BLaER1 treated with 17β-estradiol and CSF1 and Interleukin-3, amounts not matched to agents 10 nM and 100 nM (cell line): Measurements from ENCODE around the gene FRYL.

ENCODE experiments used
- H3K27ac ChIP-seq, 11 experiments: shearing (Covaris generic); formaldehyde crosslinking; 2 replicates each; pipeline ENCODE4 v1.8.1; 2022
- H3K27me3 ChIP-seq, 11 experiments: shearing (Covaris generic); formaldehyde crosslinking; 2 replicates each; pipeline ENCODE4 v1.8.1; 2022
- H3K36me3 ChIP-seq, 11 experiments: shearing (Covaris generic); formaldehyde crosslinking; 2 replicates each; pipeline ENCODE4 v1.8.1; 2022
- H3K4me1 ChIP-seq, 10 experiments: shearing (Covaris generic); formaldehyde crosslinking; 2 replicates each; pipeline ENCODE4 v1.8.1; 2022
- H3K4me2 ChIP-seq, 11 experiments: shearing (Covaris generic); formaldehyde crosslinking; 2 replicates each; pipeline ENCODE4 v1.8.1; 2022
- H3K4me3 ChIP-seq, 10 experiments: shearing (Covaris generic); formaldehyde crosslinking; 2 replicates each; pipeline ENCODE4 v1.8.1; 2022
- H3K9ac ChIP-seq, 11 experiments: shearing (Covaris generic); formaldehyde crosslinking; 2 replicates each; pipeline ENCODE4 v1.8.1; 2022
- H3K9me3 ChIP-seq, 11 experiments: shearing (Covaris generic); formaldehyde crosslinking; replicated peaks in 1 of 11; 2 replicates each; pipeline ENCODE4 v1.8.1; 2022
- H4K20me1 ChIP-seq, 11 experiments: shearing (Covaris generic); formaldehyde crosslinking; 2 replicates each; pipeline ENCODE4 v1.8.1; 2022
- Cebpa-rat ChIP-seq, 11 experiments: shearing (Covaris generic); IDR thresholded peaks; 2 replicates each; pipeline ENCODE4 v1.8.1; 2022

FRYL gene

DNA sequence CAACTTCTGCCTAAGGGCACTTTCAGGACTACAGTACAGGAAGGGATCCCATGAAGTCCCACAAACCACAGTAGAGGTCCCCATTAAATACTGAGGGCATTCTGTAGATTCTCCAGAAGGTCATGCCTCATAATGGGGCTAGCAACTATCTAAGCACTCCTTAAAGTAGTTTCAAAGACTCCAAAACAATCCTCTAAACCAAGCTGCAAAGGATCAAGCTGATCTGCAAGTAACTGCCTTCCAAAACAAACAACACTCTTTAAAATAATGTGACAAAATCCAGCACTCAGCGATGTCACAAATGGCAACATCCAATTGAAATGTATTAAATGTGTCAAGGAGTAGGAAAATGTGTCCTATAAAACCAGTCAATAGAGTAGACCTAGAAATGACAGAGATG lies 118.7 kb downstream of the FRYL start:
- no peak for TF ChIP-seq Cebpa-rat (IDR thresholded peaks at IDR 0.05)
- Histone ChIP-seq H3K4me3 (no peak overlapping the region), H3K36me3 (peaks cover 9 to 44% (median 28%) of the 10 kb centered on the region in 11 experiments; a peak in 21 of 22 replicates), H3K27me3 (no peaks in the 10 kb centered on the region), H3K27ac (no peak overlapping the region), H3K9me3 (peaks cover 12 to 27% (median 21%) of the 10 kb centered on the region in 11 experiments; a peak in 18 of 22 replicates), H4K20me1 (peaks cover 0 to 69% (median 12%) of the 10 kb centered on the region in 11 experiments; a peak in 11 of 22 replicates), H3K4me2 (no peak overlapping the region), H3K9ac (no peak overlapping the region), H3K4me1 (peaks cover 0 to 7% (median 0%) of the 10 kb centered on the region in 10 experiments; a peak in 1 of 20 replicates)

DNA sequence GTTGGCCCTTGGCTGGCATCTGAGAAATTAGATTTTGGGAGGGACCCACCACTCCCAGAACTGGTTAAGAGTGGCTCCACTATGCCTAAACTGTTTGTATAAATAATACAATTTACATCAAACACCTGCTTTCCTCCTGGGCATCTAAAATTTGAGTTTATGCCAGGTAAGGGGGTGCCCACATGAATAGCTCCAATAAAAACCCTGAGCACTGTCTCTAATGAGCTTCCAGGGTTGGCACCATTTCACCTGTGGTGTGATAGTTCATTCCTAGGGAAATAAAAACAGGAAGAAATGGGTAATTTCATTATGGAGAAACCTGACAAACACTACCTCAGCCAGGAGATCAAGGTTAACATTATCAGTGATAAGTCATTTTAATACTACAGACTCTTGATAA lies 119.7 kb downstream of the FRYL start:
- Histone ChIP-seq H3K27me3 (no peaks in the 10 kb centered on the region), H3K36me3 (peaks cover 9 to 44% (median 28%) of the 10 kb centered on the region in 11 experiments; a peak in 21 of 22 replicates), H3K9ac (no peak overlapping the region), H3K4me1 (peaks cover 0 to 7% (median 0%) of the 10 kb centered on the region in 10 experiments; a peak in 1 of 20 replicates), H3K9me3 (peaks cover 12 to 27% (median 21%) of the 10 kb centered on the region in 11 experiments; a peak in 18 of 22 replicates), H3K27ac (no peak overlapping the region), H3K4me2 (no peak overlapping the region), H4K20me1 (peaks cover 0 to 58% (median 7%) of the 10 kb centered on the region in 11 experiments; a peak in 10 of 22 replicates), H3K4me3 (no peak overlapping the region)
- no peak for TF ChIP-seq Cebpa-rat (IDR thresholded peaks at IDR 0.05)

DNA sequence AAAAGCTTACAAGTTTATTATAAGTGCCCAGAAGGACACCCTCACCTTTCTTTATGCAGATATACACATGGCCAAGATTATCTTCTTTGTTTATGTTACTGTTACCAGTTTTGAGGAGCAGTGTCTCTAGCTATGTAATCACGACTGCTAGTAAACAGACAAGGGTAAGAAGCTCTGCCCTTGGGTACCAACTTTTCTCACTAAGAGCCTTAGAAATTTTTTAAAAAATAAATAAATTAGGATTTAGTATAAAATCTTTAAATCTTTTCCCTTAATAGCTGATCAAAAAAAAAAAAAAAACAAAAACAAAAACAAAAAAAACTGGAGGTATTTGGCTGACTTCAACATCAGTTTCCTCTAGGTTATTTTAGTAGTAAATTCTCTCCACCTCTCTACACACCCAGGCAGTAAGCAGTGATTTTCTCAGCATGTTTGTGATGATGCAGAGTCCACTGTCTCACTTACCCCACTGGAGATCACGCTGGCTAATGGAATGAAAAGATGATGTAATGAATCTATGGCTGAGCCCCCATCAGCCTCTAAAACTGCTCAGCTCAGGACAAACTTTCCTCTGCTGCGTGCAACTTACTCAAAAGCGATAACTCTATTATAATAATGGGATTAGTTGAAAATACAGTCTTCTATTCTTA lies 125.9 kb downstream of the FRYL start:
- H3K27ac ChIP-seq, result no peak overlapping the region
- H3K9me3 ChIP-seq, result 0 out of 22 replicates have a peak, but pooled peaks cover 0 to 5% (median 0%) of the 10 kb centered on the region in 11 experiments
- no peak for TF ChIP-seq Cebpa-rat (IDR thresholded peaks at IDR 0.05)
- H3K4me2 ChIP-seq, result no peak overlapping the region
- H3K4me1 ChIP-seq, result no peaks in the 10 kb centered on the region
- H4K20me1 ChIP-seq, result peaks cover 0 to 71% (median 21%) of the 10 kb centered on the region in 11 experiments; a peak in 15 of 22 replicates
- H3K4me3 ChIP-seq, result no peak overlapping the region
- H3K9ac ChIP-seq, result no peak overlapping the region
- no peaks in the 10 kb centered on the region for H3K27me3 ChIP-seq
- H3K36me3 ChIP-seq, result peaks cover 16 to 37% (median 28%) of the 10 kb centered on the region in 11 experiments; a peak in 19 of 22 replicates

DNA sequence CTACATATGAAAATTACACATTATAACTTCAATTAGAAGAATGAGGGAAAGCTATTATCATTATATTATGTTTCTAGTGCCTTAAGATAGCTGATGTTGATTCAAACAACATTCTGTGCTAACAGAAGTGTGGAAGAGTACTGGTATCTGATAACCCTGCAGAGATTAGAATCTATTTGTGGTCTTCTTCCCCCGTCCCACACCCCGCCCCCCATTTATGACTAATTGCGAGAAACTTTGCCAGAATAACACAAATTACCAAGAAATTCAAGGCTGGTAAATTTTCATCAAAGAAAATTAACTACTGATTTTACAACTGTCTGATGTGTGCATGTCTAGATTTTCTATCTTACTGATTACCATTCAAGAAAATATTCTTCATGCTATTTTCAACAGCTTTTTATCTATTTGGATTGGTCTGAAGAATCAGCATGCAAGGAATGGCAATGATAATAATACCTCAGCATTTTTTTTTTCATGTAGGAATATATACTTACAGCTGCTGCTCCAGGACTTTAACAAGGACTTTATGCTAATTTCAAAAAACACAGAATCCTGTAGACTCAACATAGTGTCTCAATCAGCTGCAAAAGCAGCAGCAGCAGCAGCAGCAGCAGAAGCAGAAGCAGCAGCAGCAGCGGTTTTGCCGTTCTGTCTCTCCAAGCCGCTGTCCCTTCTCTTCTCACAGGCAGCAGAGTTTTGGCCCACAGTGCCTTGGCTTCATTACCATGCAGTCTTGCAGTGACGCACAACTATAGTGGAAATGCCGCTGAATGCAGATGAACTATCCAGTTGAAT lies 126.7 kb downstream of the FRYL start:
- Histone ChIP-seq H3K4me2 (no peak overlapping the region), H3K9ac (no peak overlapping the region), H3K4me3 (no peak overlapping the region), H3K9me3 (0 out of 22 replicates have a peak, but pooled peaks cover 0 to 3% (median 0%) of the 10 kb centered on the region in 11 experiments), H4K20me1 (peaks cover 0 to 76% (median 21%) of the 10 kb centered on the region in 11 experiments; a peak in 15 of 22 replicates), H3K27ac (no peak overlapping the region), H3K27me3 (no peaks in the 10 kb centered on the region), H3K36me3 (peaks cover 14 to 34% (median 28%) of the 10 kb centered on the region in 11 experiments; a peak in 19 of 22 replicates), H3K4me1 (no peaks in the 10 kb centered on the region)
- no peak for TF ChIP-seq Cebpa-rat (IDR thresholded peaks at IDR 0.05)

DNA sequence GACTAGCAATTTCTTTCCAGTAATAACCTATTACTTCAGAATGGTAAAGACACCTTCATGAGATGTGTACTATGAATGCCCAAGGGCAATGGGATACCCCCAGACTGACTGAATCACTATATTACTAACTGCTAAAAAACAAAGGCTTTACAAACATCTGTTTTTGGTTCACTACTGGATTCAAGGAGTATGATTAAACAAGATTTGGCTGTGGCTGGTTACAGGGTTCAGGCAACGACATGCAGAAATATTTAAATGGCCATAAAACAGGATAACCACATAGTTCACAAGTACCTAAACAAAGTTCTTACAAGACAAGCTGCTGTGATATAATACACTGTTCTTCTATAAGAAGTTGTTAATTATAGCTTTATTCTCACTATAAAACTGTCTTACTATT lies 128.2 kb downstream of the FRYL start:
- Histone ChIP-seq H4K20me1 (peaks cover 0 to 78% (median 25%) of the 10 kb centered on the region in 11 experiments; a peak in 15 of 22 replicates), H3K4me3 (no peak overlapping the region), H3K9ac (no peak overlapping the region), H3K36me3 (peaks cover 15 to 42% (median 24%) of the 10 kb centered on the region in 11 experiments; a peak in 20 of 22 replicates), H3K9me3 (no peaks in the 10 kb centered on the region), H3K27ac (no peak overlapping the region), H3K4me1 (no peaks in the 10 kb centered on the region), H3K27me3 (no peaks in the 10 kb centered on the region), H3K4me2 (no peak overlapping the region)
- no peak for TF ChIP-seq Cebpa-rat (IDR thresholded peaks at IDR 0.05)

DNA sequence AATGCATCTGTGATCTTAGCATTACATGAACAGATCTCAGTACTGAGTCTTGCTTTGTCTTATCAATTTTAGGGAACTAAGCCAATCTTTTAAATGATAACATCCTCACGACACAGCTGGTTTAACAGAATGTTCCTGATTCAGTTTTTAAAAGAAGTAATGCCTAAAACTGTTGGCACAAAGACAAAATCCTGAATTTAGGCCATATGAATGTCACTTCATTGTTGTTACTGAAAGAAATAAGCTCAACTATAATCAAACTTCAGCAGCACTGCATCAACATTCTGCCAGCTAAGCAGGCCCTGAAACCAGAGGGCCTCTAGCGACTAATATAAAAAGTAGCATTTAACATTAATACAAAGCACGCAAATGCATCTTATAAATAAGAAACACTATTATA lies 130.6 kb downstream of the FRYL start:
- H3K9me3 ChIP-seq, result no peaks in the 10 kb centered on the region
- peaks cover 12 to 47% (median 28%) of the 10 kb centered on the region in 11 experiments; a peak in 20 of 22 replicates for H3K36me3 ChIP-seq
- H3K27ac ChIP-seq, result no peak overlapping the region
- no peaks in the 10 kb centered on the region for H3K27me3 ChIP-seq
- TF ChIP-seq Cebpa-rat (IDR thresholded peaks at IDR 0.05), result no peak
- H4K20me1 ChIP-seq, result peaks cover 0 to 84% (median 30%) of the 10 kb centered on the region in 11 experiments; a peak in 13 of 22 replicates
- H3K4me2 ChIP-seq, result no peak overlapping the region
- H3K4me1 ChIP-seq, result no peaks in the 10 kb centered on the region
- H3K9ac ChIP-seq, result no peak overlapping the region
- no peak overlapping the region for H3K4me3 ChIP-seq

DNA sequence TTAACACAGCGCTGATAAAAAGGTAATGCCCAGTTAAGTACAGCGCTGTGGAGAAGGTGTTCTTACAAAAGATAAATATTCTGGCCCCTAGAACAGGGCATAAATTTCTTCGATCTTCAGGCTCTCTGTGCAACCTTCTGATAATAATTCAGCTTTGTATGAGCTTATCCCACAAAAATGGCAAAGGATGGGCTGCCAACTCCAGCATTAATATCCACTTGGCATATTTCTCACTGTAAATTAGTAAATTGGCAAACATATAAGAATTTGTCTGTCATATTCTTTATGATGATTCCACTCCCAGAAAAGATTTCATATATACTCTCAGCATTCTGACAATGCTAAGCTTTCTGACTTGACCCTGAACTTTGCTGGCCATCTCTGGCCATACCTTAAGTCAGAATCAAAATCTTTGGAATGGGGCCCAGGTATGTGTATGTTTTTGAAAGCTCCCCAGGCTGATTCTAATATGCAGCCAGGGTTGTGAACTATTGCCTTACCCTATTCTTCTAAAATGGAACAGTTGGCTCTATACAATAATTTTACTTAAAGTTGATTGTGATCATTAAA lies 134.8 kb downstream of the FRYL start:
- peaks cover 0 to 28% (median 5%) of the 10 kb centered on the region in 11 experiments; a peak in 12 of 22 replicates for H3K36me3 ChIP-seq
- TF ChIP-seq Cebpa-rat (IDR thresholded peaks at IDR 0.05), result no peak
- H3K4me2 ChIP-seq, result no peak overlapping the region
- peaks cover 4 to 74% (median 26%) of the 10 kb centered on the region in 11 experiments; a peak in 13 of 22 replicates for H4K20me1 ChIP-seq
- no peaks in the 10 kb centered on the region; a peak in 1 of 20 replicates for H3K4me1 ChIP-seq
- H3K27ac ChIP-seq, result no peak overlapping the region
- no peaks in the 10 kb centered on the region for H3K9me3 ChIP-seq
- no peaks in the 10 kb centered on the region for H3K27me3 ChIP-seq
- H3K4me3 ChIP-seq, result no peak overlapping the region
- H3K9ac ChIP-seq, result no peak overlapping the region

DNA sequence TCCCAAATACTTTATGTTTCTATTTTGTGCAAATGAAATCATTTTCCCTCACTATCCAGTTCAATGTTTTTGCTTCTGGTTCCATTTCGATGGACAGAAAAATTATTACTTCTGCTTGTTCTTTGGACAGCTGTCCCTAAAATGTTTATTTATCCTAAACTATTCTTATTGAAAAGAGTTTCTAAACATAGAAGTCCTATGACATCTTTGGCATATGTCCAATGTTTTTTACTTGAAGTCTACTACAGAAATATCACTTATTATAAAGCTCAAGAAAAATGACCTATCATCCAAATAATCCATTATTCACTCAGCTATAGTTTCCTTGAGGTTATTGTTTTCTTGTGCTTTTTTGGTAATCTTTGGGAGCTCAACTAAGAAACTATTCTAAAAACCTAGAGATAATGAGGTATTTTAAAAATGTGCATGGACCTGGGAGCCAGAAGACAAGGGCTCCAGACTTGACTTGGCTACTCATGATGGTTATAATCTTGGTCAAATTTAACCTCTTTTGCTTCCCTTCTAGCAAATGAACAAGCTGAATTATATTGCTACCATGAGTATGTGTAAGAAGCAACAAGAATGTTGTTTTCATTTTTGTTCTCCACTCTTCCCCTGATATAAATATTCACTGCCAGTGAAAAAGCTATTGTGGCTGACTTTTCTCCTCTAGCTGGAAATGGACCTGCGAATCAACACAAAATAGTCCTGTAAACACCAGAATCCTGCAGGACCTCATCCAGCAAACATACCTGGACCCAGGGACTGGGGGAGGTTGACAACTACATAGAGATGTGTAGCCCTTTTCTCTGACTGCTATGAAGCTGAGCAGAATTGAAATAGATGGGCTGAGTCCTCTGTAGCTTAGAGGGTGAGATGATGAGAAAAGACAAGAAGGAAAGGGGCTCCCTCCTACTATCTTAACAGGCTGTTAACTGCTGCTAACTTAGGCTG lies 137.4 kb downstream of the FRYL start:
- H3K36me3 ChIP-seq, result peaks cover 0 to 18% (median 9%) of the 10 kb centered on the region in 11 experiments; a peak in 11 of 22 replicates
- H3K4me1 ChIP-seq, result no peaks in the 10 kb centered on the region; a peak in 1 of 20 replicates
- no peaks in the 10 kb centered on the region for H3K27me3 ChIP-seq
- no peak overlapping the region for H3K4me3 ChIP-seq
- H3K9ac ChIP-seq, result no peak overlapping the region
- H4K20me1 ChIP-seq, result peaks cover 4 to 74% (median 21%) of the 10 kb centered on the region in 11 experiments; a peak in 13 of 22 replicates
- H3K9me3 ChIP-seq, result peaks cover 0 to 10% (median 5%) of the 10 kb centered on the region in 11 experiments; a peak in 5 of 22 replicates
- no peak overlapping the region for H3K27ac ChIP-seq
- H3K4me2 ChIP-seq, result no peak overlapping the region
- no peak for TF ChIP-seq Cebpa-rat (IDR thresholded peaks at IDR 0.05)
